Activated CD4-positive, alpha-beta memory T cell treated with anti-CD3 and anti-CD28 coated beads, Interleukin-2, amount 10 ng/mL, durations not matched to agents 7 days and 5 days (primary cell): Measurements from ENCODE around the gene PRPF4. TPM values are rescaled to one million over a fixed set of nuclear protein-coding genes. Genes with fewer than 3 reads are reported as not detected.
"Not testable (repeated sequence)": the region's sequence is repeated elsewhere in the genome, so short reads cannot be mapped to it uniquely, and the experiment has no call there.

ENCODE experiments used
- CTCF ChIA-PET: fragments of 350-600 bp; sonication (Branson Sonifier 250); formaldehyde crosslinking; loops from one replicate; lab custom pipeline; 2021; ENCODE audit warnings: antibody characterized with exemption, inconsistent platforms; lab: Charles Lee
- POLR2A ChIA-PET: fragments of 350-600 bp; sonication (Branson Sonifier 250); formaldehyde crosslinking; loops from one replicate; lab custom pipeline; 2021; ENCODE audit warnings: antibody characterized with exemption; lab: Charles Lee
- DNase-seq: peaks from one replicate; pipeline ENCODE4 v3.0.0-alpha.2; 2020
- H3K27ac Mint-ChIP-seq: one replicate; pipeline ENCODE4 v1.8.0; 2021; ENCODE audit warnings: mild to moderate bottlenecking, mixed read lengths
- H3K27me3 Mint-ChIP-seq: one replicate; pipeline ENCODE4 v1.8.0; 2021; ENCODE audit warnings: mixed read lengths
- H3K36me3 Mint-ChIP-seq: one replicate; pipeline ENCODE4 v1.8.0; 2021; ENCODE audit warnings: low read depth, mixed read lengths
- H3K4me1 Mint-ChIP-seq: one replicate; pipeline ENCODE4 v1.8.0; 2021; ENCODE audit warnings: mixed read lengths
- H3K4me3 Mint-ChIP-seq: one replicate; pipeline ENCODE4 v1.8.0; 2021; ENCODE audit warnings: mild to moderate bottlenecking, mixed read lengths
- H3K9me3 Mint-ChIP-seq: one replicate; pipeline ENCODE4 v1.8.0; 2021; ENCODE audit warnings: mixed read lengths
- total RNA-seq, 2 experiments: library from RNA; stranded (reverse); gene quantifications; one replicate each; pipeline ENCODE4 v1.2.3, GENCODE V29; 2021

The PRPF4 gene
- total RNA-seq, 2 experiments from 2014 or later: 27.7 to 28.2 TPM

DNA sequence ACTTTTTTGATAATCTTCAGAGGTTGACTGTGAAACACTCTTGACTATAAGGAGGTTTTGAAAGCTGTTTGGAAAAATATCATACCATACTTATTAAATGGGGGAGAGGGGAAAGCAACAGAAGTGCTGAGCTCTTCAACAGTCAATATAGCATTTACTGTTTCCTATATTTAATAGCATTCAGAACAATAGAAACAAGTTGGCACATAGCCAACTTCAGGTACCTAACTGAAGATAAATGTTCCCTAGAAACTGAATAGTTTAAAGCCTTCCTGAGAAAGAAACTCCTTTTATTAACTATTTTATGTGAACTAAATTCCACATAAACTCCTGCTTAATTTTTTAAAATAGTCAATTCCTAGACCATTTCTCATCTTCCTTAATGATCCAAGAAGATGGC is 27.8 kb upstream of the PRPF4 start:
- Mint-ChIP-seq H3K36me3 (peaks cover 7% of the 10 kb centered on the region), H3K4me1 (no peaks in the 10 kb centered on the region), H3K9me3 (peaks cover 7% of the 10 kb centered on the region), H3K27me3 (no peaks in the 10 kb centered on the region), H3K4me3 (no peak overlapping the region), H3K27ac (no peak overlapping the region)
- POLR2A ChIA-PET: no interaction called here
- DNase-seq: no peak
- CTCF ChIA-PET: no interaction called here

DNA sequence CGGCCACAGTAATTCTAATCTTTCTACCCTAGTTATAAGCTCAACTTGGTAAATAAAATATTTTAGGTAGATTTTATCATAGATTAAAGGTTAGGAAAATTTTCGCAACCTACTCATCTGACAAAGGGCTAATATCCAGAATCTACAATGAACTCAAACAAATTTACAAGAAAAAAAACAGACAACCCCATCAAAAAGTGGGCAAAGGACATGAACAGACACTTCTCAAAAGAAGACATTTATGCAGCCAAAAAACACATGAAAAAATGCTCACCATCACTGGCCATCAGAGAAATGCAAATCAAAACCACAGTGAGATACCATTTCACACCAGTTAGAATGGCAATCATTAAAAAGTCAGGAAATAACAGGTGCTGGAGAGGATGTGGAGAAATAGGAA is 25.8 kb upstream of the PRPF4 start:
- POLR2A ChIA-PET, H3K27me3 Mint-ChIP-seq, H3K4me1 Mint-ChIP-seq, DNase-seq, H3K36me3 Mint-ChIP-seq, H3K27ac Mint-ChIP-seq, CTCF ChIA-PET, H3K9me3 Mint-ChIP-seq, H3K4me3 Mint-ChIP-seq: not testable (repeated sequence)

DNA sequence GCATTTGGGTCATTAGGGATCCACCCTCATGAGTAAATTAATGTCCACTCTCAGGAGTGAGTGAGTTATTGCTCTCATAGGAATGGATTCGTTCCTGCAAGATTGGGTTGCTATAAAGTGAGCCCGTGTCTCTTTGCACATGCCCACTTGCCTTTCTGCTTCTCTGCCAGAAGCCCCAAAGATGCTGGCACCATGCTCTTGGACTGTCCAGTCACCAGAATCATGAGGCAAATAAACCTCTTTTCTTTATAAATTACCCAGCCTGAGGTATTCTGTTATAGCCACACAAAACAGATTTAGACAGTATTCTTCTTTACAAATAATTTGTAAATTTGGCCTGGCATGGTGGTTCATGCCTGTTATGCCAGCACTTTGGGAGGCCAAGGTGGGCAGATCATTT is 24.7 kb upstream of the PRPF4 start:
- H3K27ac Mint-ChIP-seq: no peak overlapping the region
- H3K4me3 Mint-ChIP-seq: no peak overlapping the region
- peaks cover 7% of the 10 kb centered on the region for H3K36me3 Mint-ChIP-seq
- H3K4me1 Mint-ChIP-seq: no peaks in the 10 kb centered on the region
- POLR2A ChIA-PET: no interaction called here
- DNase-seq: no peak
- H3K9me3 Mint-ChIP-seq: peaks cover 7% of the 10 kb centered on the region
- CTCF ChIA-PET: no interaction called here
- no peaks in the 10 kb centered on the region for H3K27me3 Mint-ChIP-seq

DNA sequence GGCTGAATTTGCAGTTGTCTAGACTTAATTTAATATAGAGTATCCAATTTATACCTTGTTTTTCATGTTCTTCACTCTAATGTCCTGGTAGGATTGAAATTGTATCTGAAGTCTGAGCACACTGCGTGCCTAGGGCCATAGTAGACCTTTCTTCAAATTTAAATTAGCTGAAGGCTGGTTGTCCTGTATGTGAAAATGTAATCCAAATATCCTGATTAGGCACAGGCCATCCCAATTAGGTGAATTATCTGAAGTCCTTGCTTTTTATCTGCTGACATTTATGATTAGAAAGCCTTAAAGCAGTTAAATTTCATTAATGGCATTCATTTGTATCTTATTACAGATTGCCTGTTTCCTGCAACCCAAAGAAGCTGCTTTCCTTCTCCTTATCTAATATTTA is 20.5 kb upstream of the PRPF4 start:
- POLR2A ChIA-PET: no interaction called here
- DNase-seq: no peak
- H3K4me1 Mint-ChIP-seq: peaks cover 3% of the 10 kb centered on the region
- H3K27ac Mint-ChIP-seq: no peak overlapping the region
- no peak overlapping the region for H3K4me3 Mint-ChIP-seq
- H3K9me3 Mint-ChIP-seq: peaks cover 4% of the 10 kb centered on the region
- peaks cover 14% of the 10 kb centered on the region for H3K36me3 Mint-ChIP-seq
- CTCF ChIA-PET: interaction anchor here (1.9 kb wide), 1 partner anchor 12 kb away, joined by 3 read pairs; no protein-coding TSS in a partner anchor
- no peaks in the 10 kb centered on the region for H3K27me3 Mint-ChIP-seq

DNA sequence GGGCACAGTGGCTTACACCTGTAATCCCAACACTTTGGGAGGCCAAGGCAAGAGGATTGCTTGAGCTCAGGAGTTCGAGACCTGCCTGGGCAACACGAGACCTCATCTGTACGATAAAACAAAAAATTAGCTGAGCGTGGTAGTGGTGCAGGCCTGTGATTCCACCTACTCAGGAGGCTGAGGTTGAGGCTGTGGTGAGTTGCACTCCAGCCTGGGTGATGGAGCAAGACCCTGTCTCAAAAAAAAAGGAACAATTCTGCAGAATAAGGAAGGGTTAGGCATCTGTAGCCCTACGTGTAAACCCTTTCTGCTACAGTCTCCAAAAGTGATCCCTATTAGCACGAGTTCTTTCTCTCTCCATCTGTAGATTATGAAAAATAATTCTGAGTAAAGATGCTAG is 20.0 kb upstream of the PRPF4 start:
- H3K36me3 Mint-ChIP-seq: peaks cover 19% of the 10 kb centered on the region
- CTCF ChIA-PET: interaction anchor here (1.9 kb wide), 1 partner anchor 12 kb away, joined by 3 read pairs; no protein-coding TSS in a partner anchor

DNA sequence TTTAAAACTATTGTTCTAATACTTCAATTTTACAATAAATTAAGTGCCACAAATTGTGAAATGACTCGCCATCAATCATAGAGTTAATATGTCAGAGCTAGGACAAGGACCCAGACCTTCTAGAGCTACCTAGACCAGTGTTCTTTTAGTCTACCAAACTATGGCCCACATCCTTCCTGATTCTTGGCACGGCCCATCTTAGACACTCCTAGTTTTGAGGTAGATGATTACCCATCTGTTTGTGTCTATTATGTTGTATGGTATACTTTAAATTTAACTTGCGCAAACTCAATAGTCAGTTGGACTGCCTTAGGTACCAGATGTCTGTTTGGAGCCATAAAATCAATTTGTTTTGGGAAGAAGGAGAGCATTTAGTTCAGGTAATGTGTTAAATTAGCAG is 17.6 kb upstream of the PRPF4 start:
- no peaks in the 10 kb centered on the region for H3K27me3 Mint-ChIP-seq
- no peaks in the 10 kb centered on the region for H3K9me3 Mint-ChIP-seq
- H3K4me1 Mint-ChIP-seq: peaks cover 3% of the 10 kb centered on the region
- DNase-seq: no peak
- H3K36me3 Mint-ChIP-seq: peaks cover 23% of the 10 kb centered on the region
- no peak overlapping the region for H3K27ac Mint-ChIP-seq
- ChIA-PET POLR2A (no interaction called here), CTCF (interaction anchor here (0.6 kb wide), 1 partner anchor 9 kb away, joined by 5 read pairs; no protein-coding TSS in a partner anchor)
- H3K4me3 Mint-ChIP-seq: no peak overlapping the region

More for the DNA sequence above, 20.0 kb upstream of the PRPF4 start:
- Mint-ChIP-seq H3K27me3 (no peaks in the 10 kb centered on the region), H3K9me3 (peaks cover 4% of the 10 kb centered on the region), H3K4me3 (no peak overlapping the region), H3K27ac (no peak overlapping the region), H3K4me1 (peaks cover 3% of the 10 kb centered on the region)
- POLR2A ChIA-PET: no interaction called here
- no peak for DNase-seq

DNA sequence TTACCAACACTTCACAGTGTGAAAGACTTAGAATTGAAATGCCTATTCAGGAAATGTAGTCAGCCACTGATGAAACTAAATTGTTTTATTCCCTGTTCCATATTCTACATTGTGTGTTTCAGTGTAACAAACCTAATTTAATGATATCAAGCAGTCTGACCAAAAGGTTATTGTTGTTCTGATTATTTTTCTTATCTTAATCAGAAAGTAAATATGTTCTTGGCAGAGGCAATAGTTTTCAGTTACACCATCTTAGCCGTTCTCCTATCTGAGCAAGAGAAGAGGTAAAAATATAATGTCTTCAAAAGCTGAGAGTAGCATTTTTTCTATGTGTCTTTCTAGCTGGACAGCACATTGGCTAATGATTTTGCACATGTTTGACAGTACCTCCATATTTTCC is 17.2 kb upstream of the PRPF4 start:
- H3K36me3 Mint-ChIP-seq: peaks cover 23% of the 10 kb centered on the region
- ChIA-PET CTCF (interaction anchor here (0.6 kb wide), 1 partner anchor 10 kb away, joined by 5 read pairs; no protein-coding TSS in a partner anchor), POLR2A (no interaction called here)
- H3K4me1 Mint-ChIP-seq: peaks cover 3% of the 10 kb centered on the region
- H3K27me3 Mint-ChIP-seq: no peaks in the 10 kb centered on the region
- H3K4me3 Mint-ChIP-seq: no peak overlapping the region
- no peak for DNase-seq
- no peaks in the 10 kb centered on the region for H3K9me3 Mint-ChIP-seq
- no peak overlapping the region for H3K27ac Mint-ChIP-seq

DNA sequence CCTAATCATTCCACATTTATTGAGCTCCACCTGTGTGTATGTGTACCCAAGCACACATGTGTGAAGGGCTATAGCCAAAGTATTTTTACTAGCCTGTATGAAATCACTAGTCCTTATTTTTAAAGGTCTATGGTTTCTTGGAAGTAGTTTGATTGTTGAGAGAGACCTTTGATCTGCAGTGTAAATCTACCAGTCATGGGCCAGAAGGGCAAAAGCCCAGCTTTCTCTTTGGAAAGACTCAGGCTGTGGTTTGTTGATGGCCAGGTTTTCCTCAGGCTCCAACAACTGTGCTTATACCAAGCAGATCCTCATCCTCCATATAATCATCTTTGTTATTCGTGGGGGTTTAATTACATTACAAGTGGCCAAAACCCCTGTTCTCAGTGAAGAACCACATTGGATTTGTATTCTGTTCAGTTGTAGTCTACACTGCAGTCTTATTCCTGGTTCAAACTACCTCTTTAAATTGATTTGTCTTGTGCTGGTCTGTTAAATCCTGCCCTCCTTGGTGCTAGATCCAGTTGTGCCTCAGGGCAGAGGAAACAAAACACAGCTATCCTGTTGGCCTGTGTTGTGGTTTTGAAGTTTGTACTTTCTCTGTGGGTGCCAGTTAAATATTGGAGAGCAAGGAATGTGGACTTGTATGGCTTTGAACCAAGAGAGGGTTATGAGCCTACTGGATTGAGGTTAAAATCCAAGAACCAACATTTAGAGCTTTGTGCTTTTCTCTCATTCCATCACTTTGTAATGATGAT is 13.4 kb upstream of the PRPF4 start:
- ChIA-PET POLR2A (no interaction called here), CTCF (interaction anchor here (1.6 to 3.0 kb wide), 2 partner anchors 11 to 13 kb away, joined by 3 to 13 read pairs; partner anchors contain the start of genes CDC26 and PRPF4)
- H3K4me1 Mint-ChIP-seq: peaks cover 3% of the 10 kb centered on the region
- H3K9me3 Mint-ChIP-seq: no peaks in the 10 kb centered on the region
- peaks cover 29% of the 10 kb centered on the region for H3K36me3 Mint-ChIP-seq
- DNase-seq: no peak
- H3K27me3 Mint-ChIP-seq: no peaks in the 10 kb centered on the region
- no peak overlapping the region for H3K27ac Mint-ChIP-seq
- no peak overlapping the region for H3K4me3 Mint-ChIP-seq

DNA sequence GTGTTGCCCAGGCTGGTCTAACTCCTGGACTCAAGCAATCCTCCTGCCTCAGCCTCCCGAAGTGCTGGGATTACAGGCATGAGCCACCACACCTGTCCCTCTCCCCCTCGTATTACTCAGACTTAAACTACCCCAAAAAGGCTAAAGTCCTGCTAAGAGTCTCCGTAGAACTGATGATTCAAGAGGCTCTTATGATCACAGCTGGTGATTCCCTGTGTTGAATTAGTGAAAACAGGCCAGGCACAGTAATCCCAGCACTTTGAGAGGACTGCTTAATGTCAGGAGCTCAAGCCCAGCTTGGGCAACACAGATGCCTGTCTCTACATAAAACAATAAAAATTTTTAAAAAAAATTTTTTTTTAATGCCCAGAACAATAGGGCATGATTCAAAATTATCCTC is 9.3 kb upstream of the PRPF4 start:
- ChIA-PET CTCF (interaction anchor here (1.1 kb wide), 1 partner anchor 9 kb away, joined by 3 read pairs; the partner anchor contains the start of genes CDC26 and PRPF4), POLR2A (interaction anchor here (0.7 kb wide), 1 partner anchor 8 kb away, joined by 3 read pairs; no protein-coding TSS in a partner anchor)
- no peaks in the 10 kb centered on the region for H3K9me3 Mint-ChIP-seq
- no peak for DNase-seq
- no peaks in the 10 kb centered on the region for H3K27me3 Mint-ChIP-seq
- peaks cover 10% of the 10 kb centered on the region for H3K4me1 Mint-ChIP-seq
- peaks cover 37% of the 10 kb centered on the region for H3K36me3 Mint-ChIP-seq
- no peak overlapping the region for H3K4me3 Mint-ChIP-seq
- no peak overlapping the region for H3K27ac Mint-ChIP-seq

DNA sequence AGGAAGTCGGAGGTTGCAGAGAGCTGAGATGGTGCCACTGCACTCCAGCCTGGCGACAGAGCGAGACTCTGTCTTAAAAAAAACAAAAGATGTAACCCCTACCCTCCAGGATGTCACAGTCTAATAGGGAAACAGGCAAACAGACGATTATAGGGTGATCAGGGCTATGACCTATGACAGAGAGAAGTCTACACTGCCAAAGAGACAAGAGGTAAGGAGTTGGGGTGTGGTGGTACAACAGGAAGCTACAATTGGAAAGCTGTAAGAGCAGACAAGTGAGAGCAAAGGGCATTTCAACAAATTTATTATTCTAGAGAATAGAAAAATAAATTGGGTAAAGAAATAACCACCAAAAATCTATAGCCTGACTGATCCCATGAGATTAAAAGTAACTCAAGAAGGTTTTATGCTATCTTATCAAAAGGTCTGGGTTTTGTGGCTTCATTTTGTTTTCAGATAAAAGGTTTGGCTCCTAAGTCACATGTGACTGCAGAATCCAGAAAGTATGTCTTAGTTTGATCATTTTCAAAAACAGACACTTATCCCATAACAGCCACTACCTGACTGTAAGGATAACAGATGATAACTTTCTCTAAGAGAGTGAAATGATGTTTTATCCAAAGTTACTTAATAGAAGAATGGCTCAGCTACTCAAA is 7.4 kb upstream of the PRPF4 start:
- Mint-ChIP-seq H3K9me3 (no peaks in the 10 kb centered on the region), H3K36me3 (peaks cover 46% of the 10 kb centered on the region), H3K4me3 (no peak overlapping the region), H3K27ac (no peak overlapping the region), H3K4me1 (peaks cover 10% of the 10 kb centered on the region), H3K27me3 (no peaks in the 10 kb centered on the region)
- no peak for DNase-seq
- ChIA-PET CTCF (interaction anchor here (0.6 kb wide), 1 partner anchor 17 kb away, joined by 3 read pairs; no protein-coding TSS in a partner anchor), POLR2A (no interaction called here)

DNA sequence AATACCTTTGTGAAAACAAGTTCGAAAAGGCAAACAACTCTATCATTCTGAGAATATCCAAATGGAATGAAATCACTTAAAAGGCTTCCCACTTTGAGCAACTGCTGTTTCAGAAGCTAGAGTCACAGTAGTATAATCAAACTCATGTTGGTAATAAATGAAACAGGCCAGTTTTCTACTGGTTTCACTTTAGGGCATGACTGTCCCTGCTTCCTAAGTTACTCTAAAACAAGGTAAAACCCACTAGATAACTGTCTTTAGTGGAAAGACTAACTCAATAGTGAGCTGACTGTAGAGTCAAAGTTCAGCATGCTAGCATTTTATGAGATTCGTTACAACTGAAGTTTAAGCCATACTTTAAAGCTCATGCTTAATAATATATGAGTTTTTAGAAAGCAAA is 6.1 kb upstream of the PRPF4 start:
- Mint-ChIP-seq H3K4me3 (no peak overlapping the region), H3K27ac (no peak overlapping the region), H3K9me3 (no peaks in the 10 kb centered on the region), H3K4me1 (peaks cover 21% of the 10 kb centered on the region), H3K36me3 (peaks cover 49% of the 10 kb centered on the region), H3K27me3 (no peaks in the 10 kb centered on the region)
- CTCF ChIA-PET: interaction anchor here (1.2 kb wide), 1 partner anchor 132 kb away, joined by 3 read pairs; no protein-coding TSS in a partner anchor
- no peak for DNase-seq
- POLR2A ChIA-PET: interaction anchor here (1.0 kb wide), 1 partner anchor 49 kb away, joined by 3 read pairs; the partner anchor contains the start of gene FKBP15

DNA sequence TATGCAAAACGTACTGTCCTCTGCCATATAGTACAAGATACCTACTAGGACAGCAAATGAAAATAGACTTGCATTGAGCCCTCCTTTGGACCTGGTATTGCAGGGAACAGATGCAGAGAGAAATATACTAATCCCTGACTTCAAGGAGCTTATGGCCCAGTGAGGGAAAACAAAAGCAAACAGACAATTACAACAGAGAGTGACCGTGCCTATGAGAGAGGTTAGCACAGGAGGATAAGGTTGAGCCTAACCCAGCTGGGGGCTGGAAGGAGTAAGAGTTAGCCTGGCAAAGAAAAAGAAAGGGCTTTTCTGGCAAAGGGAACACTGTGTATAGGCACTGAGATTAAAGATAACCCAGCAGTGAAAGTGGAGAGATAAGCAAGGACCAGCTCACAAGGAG is 5.6 kb upstream of the PRPF4 start:
- no peak overlapping the region for H3K4me3 Mint-ChIP-seq
- no peaks in the 10 kb centered on the region for H3K27me3 Mint-ChIP-seq
- CTCF ChIA-PET: interaction anchor here (1.2 kb wide), 1 partner anchor 132 kb away, joined by 3 read pairs; no protein-coding TSS in a partner anchor
- peaks cover 48% of the 10 kb centered on the region for H3K36me3 Mint-ChIP-seq
- POLR2A ChIA-PET: interaction anchor here (1.0 kb wide), 1 partner anchor 49 kb away, joined by 3 read pairs; the partner anchor contains the start of gene FKBP15
- H3K4me1 Mint-ChIP-seq: peaks cover 21% of the 10 kb centered on the region
- no peak overlapping the region for H3K27ac Mint-ChIP-seq
- H3K9me3 Mint-ChIP-seq: no peaks in the 10 kb centered on the region
- DNase-seq: no peak
